PC-9 (cell line): Measurements from ENCODE around the gene HMOX1.

Experiments used
- EZH2 ChIP-seq: fragments of 200-600 bp; sonication (generic); IDR thresholded peaks from 2 replicates; pipeline ENCODE4 v1.8.0; 2017; ENCODE audit warnings: antibody characterized with exemption, low read depth
- TF ChIP-seq, protein P1 (sequence below): fragments of 200-600 bp; sonication (generic); conservative IDR thresholded peaks from 2 replicates; pipeline ENCODE4 v1.6.1; 2017; ENCODE audit warnings: mixed run types, antibody characterized with exemption, mild to moderate bottlenecking, moderate library complexity

- TF ChIP-seq, protein P1, sequence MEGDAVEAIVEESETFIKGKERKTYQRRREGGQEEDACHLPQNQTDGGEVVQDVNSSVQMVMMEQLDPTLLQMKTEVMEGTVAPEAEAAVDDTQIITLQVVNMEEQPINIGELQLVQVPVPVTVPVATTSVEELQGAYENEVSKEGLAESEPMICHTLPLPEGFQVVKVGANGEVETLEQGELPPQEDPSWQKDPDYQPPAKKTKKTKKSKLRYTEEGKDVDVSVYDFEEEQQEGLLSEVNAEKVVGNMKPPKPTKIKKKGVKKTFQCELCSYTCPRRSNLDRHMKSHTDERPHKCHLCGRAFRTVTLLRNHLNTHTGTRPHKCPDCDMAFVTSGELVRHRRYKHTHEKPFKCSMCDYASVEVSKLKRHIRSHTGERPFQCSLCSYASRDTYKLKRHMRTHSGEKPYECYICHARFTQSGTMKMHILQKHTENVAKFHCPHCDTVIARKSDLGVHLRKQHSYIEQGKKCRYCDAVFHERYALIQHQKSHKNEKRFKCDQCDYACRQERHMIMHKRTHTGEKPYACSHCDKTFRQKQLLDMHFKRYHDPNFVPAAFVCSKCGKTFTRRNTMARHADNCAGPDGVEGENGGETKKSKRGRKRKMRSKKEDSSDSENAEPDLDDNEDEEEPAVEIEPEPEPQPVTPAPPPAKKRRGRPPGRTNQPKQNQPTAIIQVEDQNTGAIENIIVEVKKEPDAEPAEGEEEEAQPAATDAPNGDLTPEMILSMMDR: no peak
- no peak for TF ChIP-seq EZH2
Observed at GRCh38 chr22:35406443-35406842, 25.5 kb downstream of the HMOX1 start.
